Activated CD8-positive, alpha-beta T cell treated with anti-CD3 and anti-CD28 coated beads, Interleukin-2, amount 10 ng/mL, durations not matched to agents 7 days and 5 days (primary cell): ENCODE data around the gene SEMA6A. TPM values are rescaled to one million over a fixed set of nuclear protein-coding genes. Genes with fewer than 3 reads are reported as not detected.

Experiments used
- ATAC-seq: fragments of 150-1000 bp; cut with Tn5 transposase; one replicate; pipeline ENCODE4 v1.10.0; 2021; ENCODE audit warnings: moderate library complexity
- CTCF ChIA-PET: fragments of 350-600 bp; sonication (Branson Sonifier 250); formaldehyde crosslinking; loops from one replicate; lab custom pipeline; 2021; ENCODE audit warnings: antibody characterized with exemption; lab: Charles Lee
- POLR2A ChIA-PET: fragments of 350-600 bp; sonication (Branson Sonifier 250); formaldehyde crosslinking; loops from one replicate; lab custom pipeline; 2021; ENCODE audit warnings: antibody characterized with exemption; lab: Charles Lee
- DNase-seq: peaks from one replicate; pipeline ENCODE4 v3.0.0-alpha.2; 2020
- H3K27ac Mint-ChIP-seq: one replicate; pipeline ENCODE4 v1.8.0; 2021; ENCODE audit warnings: mild to moderate bottlenecking, mixed read lengths
- H3K27me3 Mint-ChIP-seq: one replicate; pipeline ENCODE4 v1.8.0; 2021; ENCODE audit warnings: low read depth, mixed read lengths
- H3K36me3 Mint-ChIP-seq: one replicate; pipeline ENCODE4 v1.8.0; 2021; ENCODE audit warnings: low read depth, mixed read lengths
- H3K4me1 Mint-ChIP-seq: one replicate; pipeline ENCODE4 v1.8.0; 2021; ENCODE audit warnings: low read depth, mixed read lengths
- H3K4me3 Mint-ChIP-seq: one replicate; pipeline ENCODE4 v1.8.0; 2021; ENCODE audit warnings: mild to moderate bottlenecking, mixed read lengths
- H3K9me3 Mint-ChIP-seq: one replicate; pipeline ENCODE4 v1.8.0; 2022; ENCODE audit warnings: mixed read lengths; ENCODE audit not compliant: insufficient read depth
- total RNA-seq, 2 experiments: library from RNA; stranded (reverse); gene quantifications; one replicate each; pipeline ENCODE4 v1.2.3, GENCODE V29; 2021

The SEMA6A gene
- total RNA-seq, 2 experiments from 2014 or later = not detected

- DNase-seq (no peak), ATAC-seq (no peak)
- Mint-ChIP-seq H3K27me3 (no peaks in the 10 kb centered on the region), H3K27ac (no peak overlapping the region), H3K9me3 (no peaks in the 10 kb centered on the region), H3K36me3 (no peaks in the 10 kb centered on the region), H3K4me3 (no peak overlapping the region), H3K4me1 (peaks cover 11% of the 10 kb centered on the region)
- ChIA-PET CTCF (no interaction called here), POLR2A (no interaction called here)
Observed at GRCh38 chr5:116457062-116457461, 117.6 kb downstream of the SEMA6A start.

GRCh38 chr5:116456036-116456435, 118.6 kb downstream of the SEMA6A start:
- peaks cover 11% of the 10 kb centered on the region for H3K4me1 Mint-ChIP-seq
- no peak overlapping the region for H3K27ac Mint-ChIP-seq
- ATAC-seq = no peak
- H3K9me3 Mint-ChIP-seq = no peaks in the 10 kb centered on the region
- CTCF ChIA-PET = no interaction called here
- no peak overlapping the region for H3K4me3 Mint-ChIP-seq
- H3K27me3 Mint-ChIP-seq = no peaks in the 10 kb centered on the region
- H3K36me3 Mint-ChIP-seq = no peaks in the 10 kb centered on the region
- DNase-seq = no peak
- POLR2A ChIA-PET = no interaction called here

- ChIA-PET CTCF (no interaction called here), POLR2A (no interaction called here)
- no peaks in the 10 kb centered on the region for H3K27me3 Mint-ChIP-seq
- H3K36me3 Mint-ChIP-seq = no peaks in the 10 kb centered on the region
- ATAC-seq (no peak), DNase-seq (no peak)
- H3K4me3 Mint-ChIP-seq = no peak overlapping the region
- peaks cover 11% of the 10 kb centered on the region for H3K4me1 Mint-ChIP-seq
- no peak overlapping the region for H3K27ac Mint-ChIP-seq
- no peaks in the 10 kb centered on the region for H3K9me3 Mint-ChIP-seq
Observed at GRCh38 chr5:116455061-116455460, 119.6 kb downstream of the SEMA6A start.

GRCh38 chr5:116454417-116454927, 120.2 kb downstream of the SEMA6A start:
- H3K27me3 Mint-ChIP-seq = no peaks in the 10 kb centered on the region
- ChIA-PET CTCF (no interaction called here), POLR2A (no interaction called here)
- no peak overlapping the region for H3K4me3 Mint-ChIP-seq
- DNase-seq (peak; percentile 28), ATAC-seq (no peak)
- H3K9me3 Mint-ChIP-seq = no peaks in the 10 kb centered on the region
- H3K36me3 Mint-ChIP-seq = no peaks in the 10 kb centered on the region
- H3K27ac Mint-ChIP-seq = no peak overlapping the region
- peaks cover 11% of the 10 kb centered on the region for H3K4me1 Mint-ChIP-seq

GRCh38 chr5:116453988-116454411, 120.6 kb downstream of the SEMA6A start:
- Mint-ChIP-seq H3K9me3 (no peaks in the 10 kb centered on the region), H3K27me3 (no peaks in the 10 kb centered on the region), H3K4me1 (peaks cover 11% of the 10 kb centered on the region), H3K27ac (no peak overlapping the region), H3K4me3 (no peak overlapping the region), H3K36me3 (no peaks in the 10 kb centered on the region)
- DNase-seq (no peak), ATAC-seq (no peak)
- ChIA-PET POLR2A (no interaction called here), CTCF (no interaction called here)

GRCh38 chr5:116452774-116453368, 121.8 kb downstream of the SEMA6A start:
- no peaks in the 10 kb centered on the region for H3K27me3 Mint-ChIP-seq
- no peak for ATAC-seq
- CTCF ChIA-PET = no interaction called here
- peaks cover 11% of the 10 kb centered on the region for H3K4me1 Mint-ChIP-seq
- POLR2A ChIA-PET = no interaction called here
- H3K27ac Mint-ChIP-seq = no peak overlapping the region
- H3K9me3 Mint-ChIP-seq = no peaks in the 10 kb centered on the region
- no peak for DNase-seq
- H3K36me3 Mint-ChIP-seq = no peaks in the 10 kb centered on the region
- H3K4me3 Mint-ChIP-seq = no peak overlapping the region

- DNase-seq (no peak), ATAC-seq (no peak)
- Mint-ChIP-seq H3K27ac (no peak overlapping the region), H3K9me3 (no peaks in the 10 kb centered on the region), H3K36me3 (no peaks in the 10 kb centered on the region), H3K4me1 (peaks cover 11% of the 10 kb centered on the region), H3K27me3 (no peaks in the 10 kb centered on the region), H3K4me3 (no peak overlapping the region)
- ChIA-PET POLR2A (no interaction called here), CTCF (no interaction called here)
Observed at GRCh38 chr5:116451905-116452450, 122.6 kb downstream of the SEMA6A start.

GRCh38 chr5:116451066-116451465, 123.6 kb downstream of the SEMA6A start:
- ChIA-PET POLR2A (no interaction called here), CTCF (no interaction called here)
- H3K4me1 Mint-ChIP-seq = peaks cover 11% of the 10 kb centered on the region
- H3K27me3 Mint-ChIP-seq = no peaks in the 10 kb centered on the region
- no peak overlapping the region for H3K4me3 Mint-ChIP-seq
- no peaks in the 10 kb centered on the region for H3K9me3 Mint-ChIP-seq
- H3K36me3 Mint-ChIP-seq = no peaks in the 10 kb centered on the region
- ATAC-seq (no peak), DNase-seq (no peak)
- H3K27ac Mint-ChIP-seq = no peak overlapping the region

GRCh38 chr5:116449458-116449857, 125.2 kb downstream of the SEMA6A start:
- ATAC-seq = no peak
- H3K4me3 Mint-ChIP-seq = no peak overlapping the region
- POLR2A ChIA-PET = no interaction called here

GRCh38 chr5:116448870-116449427, 125.7 kb downstream of the SEMA6A start:
- Mint-ChIP-seq H3K36me3 (no peaks in the 10 kb centered on the region), H3K27me3 (no peaks in the 10 kb centered on the region), H3K4me3 (no peak overlapping the region), H3K9me3 (no peaks in the 10 kb centered on the region), H3K4me1 (peaks cover 3% of the 10 kb centered on the region), H3K27ac (no peak overlapping the region)
- ATAC-seq (no peak), DNase-seq (no peak)
- POLR2A ChIA-PET = no interaction called here
- CTCF ChIA-PET = no interaction called here

More at GRCh38 chr5:116449458-116449857, 125.2 kb downstream of the SEMA6A start:
- Mint-ChIP-seq H3K9me3 (no peaks in the 10 kb centered on the region), H3K27me3 (no peaks in the 10 kb centered on the region), H3K36me3 (no peaks in the 10 kb centered on the region), H3K4me1 (peaks cover 8% of the 10 kb centered on the region), H3K27ac (no peak overlapping the region)
- CTCF ChIA-PET = interaction anchor here (1.4 kb wide), 1 partner anchor 126 kb away, joined by 3 read pairs; the partner anchor contains the start of gene SEMA6A
- DNase-seq = no peak

GRCh38 chr5:116448450-116448849, 126.2 kb downstream of the SEMA6A start:
- Mint-ChIP-seq H3K4me1 (no peaks in the 10 kb centered on the region), H3K36me3 (no peaks in the 10 kb centered on the region), H3K27me3 (no peaks in the 10 kb centered on the region), H3K9me3 (no peaks in the 10 kb centered on the region), H3K27ac (no peak overlapping the region), H3K4me3 (no peak overlapping the region)
- DNase-seq = no peak
- CTCF ChIA-PET = no interaction called here
- no peak for ATAC-seq
- POLR2A ChIA-PET = no interaction called here

- DNase-seq (no peak), ATAC-seq (no peak)
- H3K36me3 Mint-ChIP-seq = no peaks in the 10 kb centered on the region
- no peak overlapping the region for H3K4me3 Mint-ChIP-seq
- H3K27ac Mint-ChIP-seq = no peak overlapping the region
- no peaks in the 10 kb centered on the region for H3K27me3 Mint-ChIP-seq
- H3K4me1 Mint-ChIP-seq = no peaks in the 10 kb centered on the region
- H3K9me3 Mint-ChIP-seq = no peaks in the 10 kb centered on the region
- ChIA-PET POLR2A (no interaction called here), CTCF (no interaction called here)
Observed at GRCh38 chr5:116446356-116447005, 128.1 kb downstream of the SEMA6A start.
